Measurements from ENCODE around the gene DENND4A.

DENND4A gene

DNA sequence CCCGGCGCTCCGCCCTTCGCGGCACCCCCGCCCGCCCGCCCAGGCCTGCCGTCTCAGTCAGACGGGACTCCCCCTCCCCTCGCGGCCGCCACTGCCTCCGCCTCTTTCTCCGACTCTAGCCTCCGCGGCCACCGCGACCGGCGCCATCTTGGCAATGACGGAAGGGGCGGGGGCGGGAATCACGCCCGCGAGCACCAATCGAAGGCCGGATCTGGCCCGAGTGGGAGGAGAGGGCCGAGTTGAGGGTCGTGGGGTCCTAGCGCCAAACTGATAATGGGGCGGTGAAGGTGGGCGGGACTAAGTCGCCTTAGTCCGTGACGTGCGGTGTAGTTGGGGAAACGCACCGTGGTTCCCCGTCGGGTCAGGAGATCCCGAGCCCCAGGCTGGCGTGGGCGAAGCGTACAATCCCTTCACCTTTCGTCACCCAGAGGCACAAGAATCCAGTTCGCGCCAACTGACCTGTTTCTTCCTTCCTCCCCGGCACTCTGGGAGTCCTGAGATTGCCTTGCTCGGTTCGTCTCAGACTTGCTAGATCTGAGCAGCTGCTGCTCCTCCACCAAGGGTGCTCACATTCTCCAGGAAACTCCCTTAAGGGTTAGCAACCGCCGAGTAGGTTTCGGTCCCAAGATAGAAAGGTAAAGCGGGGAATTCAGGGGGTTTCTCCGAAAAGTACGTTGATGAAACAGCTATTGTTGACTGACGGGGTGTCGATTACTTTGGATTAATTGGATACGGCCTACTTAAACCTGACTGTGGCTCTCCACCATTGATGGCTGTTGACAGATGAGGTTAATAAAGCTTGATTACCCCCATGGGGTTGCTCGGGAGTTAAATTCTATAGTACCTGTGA is at the start of gene DENND4A:
Gene DENND4A, minus strand, starts transcription at position 156 of the 850 bp plus-strand sequence. CDS start 35,843 bp downstream, outside the sequence.
- DNase-seq = peak; percentile 74 to 99 (median 96)

GRCh38 chr15:65841121-65841930 is 49.2 kb upstream of the DENND4A start:
- DNase-seq = no peak

DNA sequence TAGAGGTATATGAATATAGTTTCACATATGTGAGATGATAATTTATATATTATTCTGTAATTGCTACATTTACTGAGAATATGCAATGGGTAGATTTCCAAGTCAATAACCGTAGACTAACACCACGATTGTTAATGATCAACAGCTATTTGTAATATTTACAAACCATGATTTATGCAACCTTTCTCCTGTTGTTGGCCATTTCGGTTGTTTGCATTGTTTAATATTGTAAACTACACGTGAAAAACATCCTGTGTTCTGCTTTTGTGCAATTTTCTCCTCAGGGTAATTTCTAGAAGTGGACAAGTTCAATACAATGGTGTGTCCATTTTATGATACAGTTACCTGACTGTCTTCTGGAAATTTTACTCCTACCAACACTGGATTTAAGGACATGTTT is 47.9 kb upstream of the DENND4A start:
- no peak for DNase-seq

DNA sequence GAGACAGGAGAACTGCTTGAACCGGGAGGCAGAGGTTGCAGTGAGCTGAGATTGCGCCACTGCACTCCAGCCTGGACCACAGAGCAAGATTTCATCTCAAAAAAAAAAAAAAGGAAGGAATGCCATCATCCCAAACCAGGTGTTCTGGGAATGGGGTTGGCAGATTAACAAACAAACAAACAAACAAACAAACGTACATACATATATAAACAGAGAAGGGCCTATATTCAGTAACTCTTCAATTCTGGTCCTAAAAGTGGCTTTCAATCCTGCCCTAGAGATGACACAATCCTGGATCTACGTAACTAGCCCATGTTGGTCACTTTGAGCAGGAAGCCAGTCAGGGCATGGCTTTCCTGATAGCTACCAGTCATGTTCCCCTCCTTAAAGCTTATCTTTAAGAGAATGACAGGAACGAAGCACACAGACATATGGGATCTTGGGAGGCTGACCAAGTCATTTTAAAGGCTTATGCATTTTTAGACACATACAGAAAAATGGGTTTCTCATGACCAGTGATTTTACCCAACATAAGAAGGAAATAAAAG is 47.3 kb upstream of the DENND4A start:
- DNase-seq = no peak

GRCh38 chr15:65837301-65838294 is 45.5 kb upstream of the DENND4A start:
- peak in 2 of 56 donors; percentile 1 to 3 for DNase-seq

GRCh38 chr15:65836665-65837064 is 44.6 kb upstream of the DENND4A start:
- no peak for DNase-seq

- no peak for DNase-seq
Observed at GRCh38 chr15:65835447-65835846, 43.4 kb upstream of the DENND4A start.

DNA sequence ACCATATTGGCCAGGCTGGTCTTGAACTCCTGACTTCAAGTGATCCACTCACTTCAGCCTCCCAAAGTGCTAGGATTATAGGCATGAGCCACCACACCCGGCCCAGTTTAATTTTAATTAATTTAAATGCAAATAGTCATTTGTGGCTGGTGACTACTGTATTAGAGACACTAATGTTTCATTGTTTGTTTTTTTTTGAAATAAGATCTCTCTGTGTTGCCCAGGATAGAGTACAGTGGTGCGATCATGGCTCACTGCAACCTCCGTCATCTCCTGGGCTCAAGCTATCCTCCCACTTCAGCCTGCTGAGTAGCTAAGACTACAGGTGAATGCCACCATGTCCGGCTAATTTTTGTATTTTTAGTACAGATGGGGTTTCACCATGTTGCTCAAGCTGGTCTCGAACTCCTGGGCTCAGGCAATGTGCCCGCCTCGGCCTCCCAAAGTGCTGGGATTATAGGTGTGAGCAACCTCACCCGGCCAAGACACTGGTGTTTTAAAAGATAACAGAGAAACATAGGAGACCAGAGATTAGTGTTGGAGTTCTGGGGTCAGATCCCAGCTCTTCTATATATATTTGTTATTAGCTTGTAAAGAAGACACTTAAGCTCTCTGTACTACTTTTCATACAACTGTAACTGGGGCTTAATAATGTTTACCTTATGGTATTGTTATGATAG is 42.6 kb upstream of the DENND4A start:
- DNase-seq = no peak

GRCh38 chr15:65833501-65834205 is 41.6 kb upstream of the DENND4A start:
- no peak for DNase-seq

- DNase-seq = peak in 53 of 56 donors; percentile 5 to 84 (median 49)
Observed at GRCh38 chr15:65832549-65833364, 40.7 kb upstream of the DENND4A start.

- no peak for DNase-seq
Observed at GRCh38 chr15:65829130-65829764, 37.2 kb upstream of the DENND4A start.

- DNase-seq = no peak
Observed at GRCh38 chr15:65828585-65828984, 36.5 kb upstream of the DENND4A start.

GRCh38 chr15:65827065-65827464 is 35.0 kb upstream of the DENND4A start:
- no peak for DNase-seq

DNA sequence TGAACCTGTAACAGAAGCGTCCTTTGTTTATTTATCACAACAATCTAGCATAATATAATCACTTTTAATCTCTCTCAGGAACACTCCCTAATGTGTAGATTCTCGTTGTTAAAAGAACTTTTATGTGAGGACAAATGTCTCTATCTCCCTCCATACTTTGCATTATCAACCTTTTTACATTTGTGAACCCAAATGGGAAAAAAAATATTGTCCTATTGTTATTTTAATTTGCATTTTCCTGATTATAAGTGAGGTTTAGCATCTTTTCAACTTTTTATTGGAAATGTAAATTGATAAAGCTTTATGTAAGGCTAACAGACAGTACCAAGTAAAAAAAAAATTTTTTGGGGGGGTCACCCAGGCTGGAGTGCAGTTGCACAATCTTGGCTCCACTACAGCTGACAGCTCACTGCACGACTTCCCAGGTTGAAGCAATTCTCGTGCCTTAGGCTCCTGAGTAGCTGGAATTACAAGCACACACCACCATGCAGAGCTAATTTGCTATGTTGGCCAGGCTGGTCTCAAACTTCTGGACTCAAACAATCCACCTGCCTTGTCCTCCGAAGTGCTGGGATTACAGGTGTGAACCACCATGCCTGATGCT is 33.0 kb upstream of the DENND4A start:
- DNase-seq = no peak

DNA sequence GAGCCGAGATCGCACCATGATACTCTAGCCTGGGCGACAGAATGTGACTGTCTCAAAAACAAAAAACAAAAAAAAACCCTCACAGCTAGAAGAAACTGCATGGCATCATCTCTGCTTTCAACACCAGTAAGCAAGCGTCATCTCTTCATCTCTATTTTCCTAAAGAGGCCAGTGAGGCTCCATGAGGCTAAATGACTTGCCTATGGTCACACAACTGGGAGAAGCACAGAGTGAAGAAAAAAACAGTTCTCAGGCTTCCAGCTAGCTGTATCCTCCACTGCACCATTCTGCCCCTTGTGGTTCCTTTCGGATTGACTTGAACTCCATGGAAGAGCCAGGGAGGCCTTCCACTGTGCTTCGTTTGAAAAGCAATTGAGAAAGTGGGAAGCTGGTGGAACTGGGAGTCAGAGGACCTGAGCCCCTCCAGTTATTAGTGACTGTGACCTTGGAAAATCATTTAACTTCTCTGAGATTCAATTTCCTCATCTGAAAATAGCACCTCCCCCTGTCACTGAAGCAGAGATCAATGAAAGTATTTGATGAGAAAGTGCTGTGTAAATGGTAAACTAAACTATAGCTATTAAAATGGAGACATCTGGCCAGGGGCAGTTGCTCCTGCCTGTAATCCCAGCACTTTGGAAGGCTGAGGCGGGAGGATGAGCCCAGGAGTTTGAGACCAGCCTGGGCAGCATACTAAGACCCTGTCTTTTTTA is 32.1 kb upstream of the DENND4A start:
- peak in 27 of 56 donors; percentile 2 to 63 (median 16) for DNase-seq

GRCh38 chr15:65822316-65822715 is 30.2 kb upstream of the DENND4A start:
- DNase-seq = no peak

DNA sequence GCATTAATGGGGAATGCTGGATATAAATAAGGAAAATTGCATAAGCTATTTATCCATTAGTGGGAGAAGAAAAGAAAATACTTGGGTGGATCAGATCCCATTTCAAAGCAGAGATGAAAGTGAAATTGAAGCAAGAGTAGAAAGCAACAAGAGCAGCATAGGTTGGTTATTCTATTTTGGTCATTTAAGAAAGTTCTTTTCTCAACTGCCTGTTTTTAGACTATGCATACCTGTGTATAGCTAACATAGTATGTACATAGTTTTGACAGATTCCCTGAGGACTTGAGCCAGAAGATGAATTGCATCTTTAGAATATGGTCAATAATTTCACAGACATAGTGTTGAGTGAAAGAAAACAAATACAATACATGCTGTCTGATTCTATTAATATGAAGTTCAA is 29.0 kb upstream of the DENND4A start:
- DNase-seq = no peak
